Testis (tissue), 3 donors: Measurements from ENCODE around the gene HNRNPR. TPM values are rescaled to one million over a fixed set of nuclear protein-coding genes. Genes with fewer than 3 reads are reported as not detected.

ENCODE experiments used
- DNase-seq: peaks from one replicate; pipeline ENCODE4 v3.0.0-alpha.2; 2019
- H3K27ac ChIP-seq, 2 donors: fragments of 200-600 bp; sonication (generic); one replicate each; pipeline ENCODE4 v1.5.1; 2019
- H3K27me3 ChIP-seq: fragments of 200-600 bp; sonication (generic); one replicate; pipeline ENCODE4 v1.5.1; 2019
- H3K36me3 ChIP-seq: fragments of 200-600 bp; sonication (generic); one replicate; pipeline ENCODE4 v1.5.1; 2017; ENCODE audit warnings: low read depth; ENCODE audit errors: missing control alignments
- H3K4me1 ChIP-seq: fragments of 200-600 bp; sonication (generic); one replicate; pipeline ENCODE4 v1.5.1; 2019
- H3K4me3 ChIP-seq, 2 donors: fragments of 200-600 bp; sonication (generic); one replicate each; pipeline ENCODE4 v1.5.1; 2017 to 2019
- H3K9me3 ChIP-seq: fragments of 200-600 bp; sonication (generic); one replicate; pipeline ENCODE4 v1.5.1; 2017
- CTCF ChIP-seq, 3 experiments: fragments of 450-650 bp in 2 of 3; fragments of 200-600 bp in 1 of 3; sonication (generic) in 1 of 3; IDR thresholded peaks; one replicate each; pipeline ENCODE4 v1.5.1; 2016 to 2019; ENCODE audit warnings: antibody characterized with exemption in 3 of 3, mild to moderate bottlenecking in 2 of 3, moderate library complexity in 1 of 3
- POLR2A ChIP-seq: fragments of 450-650 bp; IDR thresholded peaks from one replicate; pipeline ENCODE4 v1.6.1; 2017; ENCODE audit warnings: antibody characterized with exemption, mild to moderate bottlenecking, moderate library complexity
- WGBS, 2 donors: methylation state at CpG; one replicate each; pipeline ENCODE4 v1.1.5; 2018; 5-methylcytosine and 5-hydroxymethylcytosine counted together
- intact Hi-C: fragments of 100-400 bp; cut with DNase I; formaldehyde crosslinking; loops from one replicate; pipeline ENCODE4 v1.15.1; 2023; ENCODE audit warnings: low total_unique reads
- polyA plus RNA-seq: library from polyadenylated mRNA; stranded (reverse); fragments of 350-450 nt; fragmentation: Illumina TruSeq; extraction: RNeasy Lipid Tissue Mini Kit (QIAGEN cat#74804); gene quantifications from one replicate; pipeline ENCODE4 v1.2.3, GENCODE V29; 2014; ENCODE audit warnings: low read depth, low replicate concordance; ENCODE audit not compliant: insufficient read depth
- total RNA-seq, 2 donors: library from RNA; depleted of rRNA; stranded (reverse); fragments of >200 nt; gene quantifications; one replicate each; pipeline ENCODE4 v1.2.3, GENCODE V29; 2016

The HNRNPR gene
- total and polyA plus RNA-seq, 3 donors from 2014 or later, result 89.6 to 95.8 (median 93.8) TPM

- no peaks in the 10 kb centered on the region for H3K9me3 ChIP-seq
- peaks cover 6% of the 10 kb centered on the region for H3K4me1 ChIP-seq
- no peak for DNase-seq
- H3K27ac ChIP-seq, result no peak overlapping the region
- no peak overlapping the region for H3K4me3 ChIP-seq
- H3K27me3 ChIP-seq, result no peaks in the 10 kb centered on the region
- 89 to 100% methylated on average over 1 of the region's 1 CpG for WGBS, 2 donors
- intact Hi-C loops, result no loop called here
- H3K36me3 ChIP-seq, result no peaks in the 10 kb centered on the region
- TF ChIP-seq CTCF (IDR thresholded peaks at IDR 0.05) (no peak), POLR2A (no peak)
Measured at GRCh38 chr1:23352096-23352695, 8.1 kb upstream of the HNRNPR start.

- no peak for DNase-seq
- Histone ChIP-seq H3K27me3 (no peaks in the 10 kb centered on the region), H3K9me3 (no peaks in the 10 kb centered on the region), H3K36me3 (no peaks in the 10 kb centered on the region), H3K27ac (no peak overlapping the region), H3K4me3 (peak overlapping the region in 1 of 2 donors; percentile 97), H3K4me1 (peaks cover 21% of the 10 kb centered on the region)
- intact Hi-C loops, result no loop called here
- WGBS, 2 donors, result 71 to 76% methylated on average over 14 of the region's 14 CpGs
- TF ChIP-seq POLR2A (no peak), CTCF (IDR thresholded peaks at IDR 0.05) (no peak)
Measured at GRCh38 chr1:23345920-23346319, 1.8 kb upstream of the HNRNPR start.

GRCh38 chr1:23344987-23345472, 946 bp upstream of the HNRNPR start:
- no peaks in the 10 kb centered on the region for H3K36me3 ChIP-seq

GRCh38 chr1:23343221-23344110, 618 bp downstream of the HNRNPR start:
- peaks cover 34% of the 10 kb centered on the region for H3K4me1 ChIP-seq
- no peaks in the 10 kb centered on the region for H3K27me3 ChIP-seq
- H3K9me3 ChIP-seq, result no peaks in the 10 kb centered on the region
- DNase-seq, result peak; percentile 34
- TF ChIP-seq POLR2A (no peak), CTCF (IDR thresholded peaks at IDR 0.05) (no peak)
- H3K36me3 ChIP-seq, result no peaks in the 10 kb centered on the region
- peak overlapping the region; percentile 94 to 97 for H3K4me3 ChIP-seq
- intact Hi-C loops, result no loop called here
- WGBS, 2 donors, result 0% methylated on average over 20 to 50 of the region's 66 CpGs
- peak overlapping the region; percentile 97 to 98 for H3K27ac ChIP-seq

More at GRCh38 chr1:23344987-23345472, 946 bp upstream of the HNRNPR start:
- DNase-seq, result no peak
- 15 to 31% methylated on average over 8 of the region's 8 CpGs for WGBS, 2 donors
- H3K27ac ChIP-seq, result peak overlapping the region; percentile 97 to 98
- H3K4me1 ChIP-seq, result peaks cover 29% of the 10 kb centered on the region
- TF ChIP-seq POLR2A (no peak), CTCF (IDR thresholded peaks at IDR 0.05) (no peak)
- peak overlapping the region; percentile 94 to 97 for H3K4me3 ChIP-seq
- H3K9me3 ChIP-seq, result no peaks in the 10 kb centered on the region
- H3K27me3 ChIP-seq, result no peaks in the 10 kb centered on the region
- intact Hi-C loops, result no loop called here
